Neural progenitor cell (in vitro differentiated cells): ENCODE results near the gene SNTG2.

Experiments
- CTCF ChIP-seq: fragments of 200-600 bp; sonication (generic); IDR thresholded peaks from 2 replicates; pipeline ENCODE4 v1.5.1; 2017; ENCODE audit warnings: antibody characterized with exemption, mild to moderate bottlenecking
- EZH2 ChIP-seq: fragments of 200-600 bp; sonication (generic); IDR thresholded peaks from 2 replicates; pipeline ENCODE4 v1.6.1; 2017; ENCODE audit warnings: antibody characterized with exemption, mild to moderate bottlenecking, moderate library complexity
- EZH2phosphoT487 ChIP-seq: fragments of 200-600 bp; sonication (generic); IDR thresholded peaks from 2 replicates; pipeline ENCODE4 v1.6.1; 2017; ENCODE audit warnings: antibody characterized with exemption

- TF ChIP-seq CTCF (no peak), EZH2 (no peak), EZH2phosphoT487 (no peak)
Measured at GRCh38 chr2:943461-943797, 7.2 kb upstream of the SNTG2 start.
